DMS79 treated with DMSO at 0.1 percent for 48 hours (cell line): Measurements from ENCODE around the gene KIF3C.
A peak's percentile ranks its signal among the peaks of the same experiment; 100 is the strongest.
"Not testable (repeated sequence)": the region's sequence is repeated elsewhere in the genome, so short reads cannot be mapped to it uniquely, and the experiment has no call there.

ENCODE experiments used
- DNase-seq: peaks from one replicate; lab custom pipeline; 2025; lab: John Stamatoyannopoulos, UW

KIF3C gene

GRCh38 chr2:25960920-25961319, 21.4 kb downstream of the KIF3C start:
- DNase-seq: no peak

- DNase-seq: no peak
These were observed 21.9 kb downstream of the KIF3C start for GRCh38 chr2:25960396-25960795.

GRCh38 chr2:25958611-25959010, 23.7 kb downstream of the KIF3C start:
- DNase-seq: not testable (repeated sequence)

- no peak for DNase-seq
These were observed 24.6 kb downstream of the KIF3C start for GRCh38 chr2:25957743-25958142.

GRCh38 chr2:25955869-25956535, 26.3 kb downstream of the KIF3C start:
- DNase-seq: no peak

- DNase-seq: no peak
These were observed 27.3 kb downstream of the KIF3C start for GRCh38 chr2:25955036-25955435.

GRCh38 chr2:25954199-25954752, 28.0 kb downstream of the KIF3C start:
- no peak for DNase-seq

GRCh38 chr2:25951071-25951547, 31.2 kb downstream of the KIF3C start:
- peak; percentile 62 for DNase-seq

GRCh38 chr2:25948437-25948836, 33.9 kb downstream of the KIF3C start:
- no peak for DNase-seq

GRCh38 chr2:25941042-25941441, 41.3 kb downstream of the KIF3C start:
- DNase-seq: no peak

GRCh38 chr2:25939257-25939668, 43.0 kb downstream of the KIF3C start:
- DNase-seq: no peak

- no peak for DNase-seq
These were observed 44.0 kb downstream of the KIF3C start for GRCh38 chr2:25938345-25938744.

GRCh38 chr2:25936889-25937545, 45.3 kb downstream of the KIF3C start:
- peak; percentile 86 for DNase-seq

GRCh38 chr2:25933622-25934021, 48.7 kb downstream of the KIF3C start:
- no peak for DNase-seq

- no peak for DNase-seq
These were observed 52.4 kb downstream of the KIF3C start for GRCh38 chr2:25929789-25930473.

GRCh38 chr2:25928668-25929067, 53.6 kb downstream of the KIF3C start:
- DNase-seq: no peak

- DNase-seq: no peak
These were observed 55.1 kb downstream of the KIF3C start for GRCh38 chr2:25926984-25927756.

GRCh38 chr2:25922501-25922900, 59.8 kb downstream of the KIF3C start:
- DNase-seq: no peak

GRCh38 chr2:25920786-25921415, 61.4 kb downstream of the KIF3C start:
- DNase-seq: no peak

- DNase-seq: no peak
These were observed 62.0 kb downstream of the KIF3C start for GRCh38 chr2:25920336-25920735.

GRCh38 chr2:25917832-25918231, 64.5 kb downstream of the KIF3C start:
- DNase-seq: no peak
